Glomerular endothelial cell (primary cell): ENCODE measurements around the gene THRB. TPM values are rescaled to one million over a fixed set of nuclear protein-coding genes. Genes with fewer than 3 reads are reported as not detected.

Experiments used
- DNase-seq: peaks from one replicate; pipeline ENCODE4 v3.0.0-alpha.2; 2011; ENCODE audit warnings: low read depth, low spot score; ENCODE audit errors: extremely low read depth
- total RNA-seq: library from RNA; depleted of rRNA; stranded (reverse); fragments of >200 nt; gene quantifications from 2 replicates; pipeline ENCODE4 v1.2.3, GENCODE V29; 2015

THRB gene
- total RNA-seq, 1 donor from 2014 or later, result 0.06 TPM

GRCh38 chr3:24513463-24513862, 18.8 kb upstream of the THRB start:
- DNase-seq, result no peak

GRCh38 chr3:24512564-24513197, 18.0 kb upstream of the THRB start:
- no peak for DNase-seq

- no peak for DNase-seq
These were observed 15.5 kb upstream of the THRB start for GRCh38 chr3:24510030-24510648.

GRCh38 chr3:24508423-24508839, 13.8 kb upstream of the THRB start:
- no peak for DNase-seq

GRCh38 chr3:24507776-24508422, 13.2 kb upstream of the THRB start:
- DNase-seq, result no peak

GRCh38 chr3:24506966-24507775, 12.5 kb upstream of the THRB start:
- no peak for DNase-seq

- no peak for DNase-seq
These were observed 11.3 kb upstream of the THRB start for GRCh38 chr3:24505691-24506550.

GRCh38 chr3:24504772-24505171, 10.1 kb upstream of the THRB start:
- no peak for DNase-seq

GRCh38 chr3:24503616-24504113, 9.0 kb upstream of the THRB start:
- DNase-seq, result no peak

- DNase-seq, result no peak
These were observed 8.0 kb upstream of the THRB start for GRCh38 chr3:24502690-24503089.

- no peak for DNase-seq
These were observed 6.2 kb upstream of the THRB start for GRCh38 chr3:24500806-24501205.

- DNase-seq, result no peak
These were observed 5.3 kb upstream of the THRB start for GRCh38 chr3:24499991-24500390.

- no peak for DNase-seq
These were observed 4.1 kb upstream of the THRB start for GRCh38 chr3:24498796-24499195.

- no peak for DNase-seq
These were observed 3.7 kb upstream of the THRB start for GRCh38 chr3:24498391-24498790.

GRCh38 chr3:24497942-24498341, 3.3 kb upstream of the THRB start:
- DNase-seq, result no peak

GRCh38 chr3:24496529-24497482, 2.2 kb upstream of the THRB start:
- DNase-seq, result no peak

- no peak for DNase-seq
These were observed 810 bp upstream of the THRB start for GRCh38 chr3:24495326-24495994.

GRCh38 chr3:24493746-24494617, 668 bp downstream of the THRB start:
- no peak for DNase-seq
